HG02884 (cell line): ENCODE results near the gene HUS1B.
"Not testable (repeated sequence)": the region's sequence is repeated elsewhere in the genome, so short reads cannot be mapped to it uniquely, and the experiment has no call there.

Source experiments
- ATAC-seq: cut with Tn5 transposase; IDR thresholded peaks from one replicate; pipeline ENCODE4 v1.9.1; 2021; ENCODE audit warnings: mild to moderate bottlenecking, moderate library complexity; ENCODE audit not compliant: unreplicated experiment

The HUS1B gene

DNA sequence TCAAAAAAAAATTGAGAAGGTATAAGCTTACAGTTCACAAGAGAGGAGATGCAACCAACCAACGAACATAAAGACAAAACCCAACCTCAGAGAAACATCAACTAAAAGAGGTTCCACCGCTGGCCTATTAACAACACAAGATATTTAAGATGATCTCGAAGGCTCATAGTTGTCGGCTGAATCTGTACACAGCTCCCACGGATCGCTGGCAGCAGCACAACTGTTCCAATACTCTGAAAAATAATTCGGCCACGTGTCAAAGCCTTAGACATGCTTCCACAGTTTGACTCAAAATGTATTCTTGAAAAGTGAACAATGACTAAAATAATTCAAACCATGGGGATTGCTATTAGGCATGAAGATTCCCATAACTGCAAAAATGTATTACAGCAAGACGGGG lies 22.4 kb upstream of the HUS1B start:
- no peak for ATAC-seq

DNA sequence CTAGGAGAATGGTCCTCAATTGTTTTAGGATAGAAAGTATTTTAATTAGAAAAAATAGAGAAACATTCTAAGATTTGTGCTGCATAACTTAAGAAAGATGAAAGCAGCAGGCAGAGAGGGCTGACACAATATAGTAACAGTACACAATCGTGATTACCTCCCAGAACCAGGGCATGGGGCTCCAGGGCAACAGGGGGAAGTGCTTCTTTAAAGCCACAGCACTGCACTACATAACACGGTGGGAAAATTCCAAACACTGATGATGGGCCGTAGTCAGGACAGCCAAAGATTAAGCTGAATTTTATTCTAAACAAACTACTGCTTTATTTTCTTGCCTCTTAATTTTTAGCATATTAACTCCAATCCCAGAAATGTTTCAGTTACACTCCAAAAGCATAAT lies 21.6 kb upstream of the HUS1B start:
- ATAC-seq: no peak

DNA sequence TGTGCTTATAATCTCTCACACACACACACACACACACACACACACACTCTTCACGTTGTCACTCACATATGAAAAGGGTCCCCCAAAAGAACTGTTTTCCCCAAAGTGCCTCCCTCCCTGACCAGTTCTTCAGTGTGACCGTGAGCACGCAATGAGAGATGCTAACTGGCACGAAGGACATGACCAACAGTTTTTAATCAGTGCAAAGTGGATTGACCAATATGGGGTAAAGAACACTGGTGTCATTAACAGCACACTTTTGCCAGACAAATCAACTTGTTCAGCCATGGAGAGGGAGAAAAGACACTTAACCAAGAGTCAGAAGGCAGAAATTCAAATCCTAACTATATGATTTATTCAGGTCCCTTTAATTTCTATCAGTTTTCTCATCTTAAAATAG lies 21.0 kb upstream of the HUS1B start:
- no peak for ATAC-seq

DNA sequence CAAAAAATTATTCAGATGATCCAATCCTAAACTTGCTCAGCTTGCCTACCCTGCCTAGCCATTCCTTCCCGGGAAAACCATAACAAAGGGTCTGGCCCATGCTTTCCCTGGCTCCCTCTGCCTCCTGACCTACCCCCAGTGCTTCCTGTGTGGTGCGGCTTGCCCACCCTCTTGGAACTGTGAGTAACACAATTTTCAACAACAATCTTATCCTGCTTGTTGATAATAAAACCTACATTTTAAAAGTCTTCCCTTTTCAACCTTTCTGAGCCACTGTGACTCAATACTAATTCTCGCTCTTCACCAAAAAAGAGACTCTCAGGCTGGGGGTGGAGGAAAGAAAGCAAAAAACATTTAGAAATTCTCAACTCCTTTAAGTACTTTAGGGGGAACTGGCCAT lies 18.1 kb upstream of the HUS1B start:
- no peak for ATAC-seq

DNA sequence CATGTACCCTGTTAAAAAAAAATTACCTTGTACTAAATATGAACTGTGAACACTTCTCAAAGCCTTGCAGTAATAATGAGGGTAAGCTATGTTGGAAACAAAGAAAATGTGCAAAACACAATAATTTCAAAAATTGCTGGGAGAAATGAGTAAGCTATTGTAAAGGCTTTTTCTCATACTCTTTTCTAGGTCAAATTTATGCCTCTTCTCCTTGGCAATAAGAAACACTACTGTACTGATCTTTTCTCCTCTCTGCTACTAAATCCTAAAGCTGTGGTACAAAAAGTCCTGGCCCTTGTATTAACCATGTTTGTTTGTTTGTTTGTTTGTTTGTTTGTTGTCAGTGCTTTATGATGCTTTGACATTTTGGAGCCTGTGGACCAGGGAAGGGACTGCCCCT lies 17.5 kb upstream of the HUS1B start:
- no peak for ATAC-seq

DNA sequence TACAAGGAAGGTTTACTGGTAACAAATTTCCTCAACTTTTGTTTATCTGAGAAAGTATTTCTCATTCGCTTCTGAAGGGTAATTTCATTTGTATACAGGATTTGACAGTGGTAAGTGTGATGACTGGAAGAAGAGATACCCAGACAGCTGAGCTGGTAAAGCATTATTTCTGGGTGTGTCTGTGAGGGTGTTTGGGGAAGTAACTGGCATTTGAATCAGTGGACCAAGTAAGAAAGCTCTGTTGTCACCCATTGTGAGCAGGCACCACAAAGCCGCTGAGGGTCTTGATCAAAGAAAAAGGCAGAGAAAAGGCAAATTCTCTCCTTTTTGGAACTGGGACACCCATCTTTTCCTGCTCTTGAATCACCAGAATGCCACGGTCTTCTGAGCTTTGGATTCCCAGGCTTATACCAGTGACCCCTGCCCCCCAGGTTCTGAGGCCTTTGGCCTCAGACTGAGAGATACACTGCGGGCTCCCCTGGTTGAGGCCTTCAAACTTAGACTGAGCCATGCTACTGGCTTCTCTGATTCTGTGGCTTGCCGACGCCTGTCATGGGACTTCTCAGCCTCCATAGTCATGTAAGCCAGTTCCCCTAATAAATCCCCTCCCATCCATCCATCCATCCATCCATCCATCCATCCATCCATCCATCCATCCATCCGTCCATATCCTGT lies 10.5 kb upstream of the HUS1B start:
- ATAC-seq: no peak

DNA sequence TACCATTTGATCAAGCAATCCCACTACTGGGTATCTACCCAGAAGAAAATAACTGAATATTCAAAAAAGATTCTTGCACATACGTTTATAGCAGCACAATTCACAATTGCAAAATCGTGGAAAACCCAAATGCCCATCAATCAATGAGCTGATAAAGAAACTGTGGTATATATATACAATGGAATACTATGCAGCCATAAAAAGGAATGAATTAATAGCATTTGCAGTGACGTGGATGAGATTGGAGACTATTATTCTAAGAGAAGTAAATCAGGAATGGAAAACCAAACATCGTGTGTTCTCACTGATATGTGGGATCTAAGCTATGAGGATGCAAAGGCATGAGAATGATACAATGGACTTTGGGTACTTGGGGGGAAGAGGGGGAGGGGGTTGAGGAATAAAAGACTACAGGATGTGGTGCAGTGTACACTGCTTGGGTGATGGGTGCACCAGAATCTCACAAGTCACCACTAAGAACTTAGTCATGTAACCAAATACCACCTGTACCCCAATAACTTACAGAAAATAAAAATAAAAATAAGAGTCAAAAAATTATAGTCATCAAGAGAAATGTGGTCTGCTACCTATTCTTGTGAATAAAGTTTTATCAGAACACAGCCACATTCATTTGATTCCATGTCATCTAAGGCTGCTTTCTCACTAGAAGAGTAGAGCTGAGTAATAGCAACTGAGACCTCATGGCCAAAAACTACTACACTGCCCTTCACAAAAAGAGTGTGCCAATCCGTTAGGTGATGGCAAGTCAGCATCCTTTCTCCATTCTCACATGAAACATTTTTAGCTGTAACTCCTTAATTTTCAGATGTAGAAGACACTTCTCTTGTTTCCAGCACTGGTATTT lies 8.7 kb upstream of the HUS1B start:
- ATAC-seq: no peak

DNA sequence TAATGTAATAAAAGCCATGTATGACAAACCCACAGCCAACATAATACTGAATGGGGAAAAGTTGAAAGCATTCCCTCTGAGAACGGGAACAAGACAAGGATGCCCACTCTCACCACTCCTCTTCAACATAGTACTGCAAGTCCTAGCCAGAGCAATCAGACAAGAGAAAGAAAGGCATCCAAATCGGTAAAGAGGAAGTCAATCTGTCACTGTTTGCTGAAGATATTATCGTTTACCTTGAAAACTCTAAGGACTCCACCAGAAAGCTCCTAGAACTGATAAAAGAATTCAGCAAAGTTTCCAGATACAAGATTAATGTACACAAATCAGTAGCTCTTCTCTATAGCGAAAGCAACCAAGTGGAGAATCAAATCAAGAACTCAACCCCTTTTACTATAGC lies 6.9 kb upstream of the HUS1B start:
- ATAC-seq: not testable (repeated sequence)

DNA sequence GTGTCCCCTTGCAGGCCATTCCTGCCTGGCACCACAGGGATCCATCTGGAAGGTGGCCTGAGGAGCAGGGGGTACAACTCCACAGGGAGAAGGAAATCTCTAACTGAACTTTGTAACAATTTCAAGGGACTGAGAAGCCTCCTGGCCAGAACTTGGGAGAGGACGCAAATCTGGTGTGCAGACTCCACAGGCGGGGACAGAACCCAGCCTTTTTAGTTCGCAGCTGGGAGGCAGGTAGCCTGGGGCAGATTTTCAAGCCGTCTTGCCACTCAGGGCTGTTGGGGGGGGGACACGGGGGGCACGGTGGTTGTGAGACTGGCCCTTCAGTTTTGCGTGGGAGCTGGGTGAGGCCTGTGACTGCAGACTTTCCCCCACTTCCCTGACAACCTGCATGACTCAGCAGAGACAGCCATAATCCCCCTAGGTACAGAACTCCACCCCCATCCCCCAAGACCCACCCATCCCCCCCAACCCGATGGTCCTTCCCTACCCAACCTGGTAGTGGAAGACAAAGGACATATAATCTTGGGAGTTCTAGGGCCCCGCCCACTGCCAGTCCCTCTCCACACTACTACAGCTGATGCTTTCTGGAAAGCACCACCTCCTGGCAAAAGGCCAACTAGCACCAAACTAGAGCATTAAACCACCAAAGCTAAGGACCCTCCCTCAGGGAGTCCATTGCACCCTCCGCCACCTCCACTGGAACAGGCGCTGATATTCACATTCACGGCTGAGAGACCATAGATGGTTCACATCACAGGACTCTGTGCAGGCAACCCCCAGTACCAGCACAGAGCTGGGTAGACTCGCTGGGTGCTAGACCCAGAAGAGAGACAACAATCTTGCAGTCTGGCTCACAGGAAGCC lies 3.0 kb upstream of the HUS1B start:
- ATAC-seq: no peak

DNA sequence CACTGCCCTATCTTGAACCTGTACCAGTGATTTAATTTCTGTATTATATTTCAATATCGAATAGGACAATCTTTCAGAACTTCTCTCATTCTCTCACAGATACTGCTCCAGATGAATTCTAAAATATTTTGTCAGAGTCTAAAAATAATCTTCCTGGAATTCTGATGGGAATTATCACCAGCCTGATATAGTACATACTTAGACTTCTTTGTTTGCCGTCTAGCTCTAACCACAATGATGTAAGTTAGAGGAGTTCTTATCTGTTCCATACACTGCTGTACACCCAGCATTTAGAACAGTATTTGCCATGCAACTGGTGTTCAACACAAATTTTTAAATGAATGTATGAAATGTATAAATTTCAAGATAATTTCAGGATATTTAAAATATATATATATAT lies 1.3 kb upstream of the HUS1B start:
- ATAC-seq: no peak

DNA sequence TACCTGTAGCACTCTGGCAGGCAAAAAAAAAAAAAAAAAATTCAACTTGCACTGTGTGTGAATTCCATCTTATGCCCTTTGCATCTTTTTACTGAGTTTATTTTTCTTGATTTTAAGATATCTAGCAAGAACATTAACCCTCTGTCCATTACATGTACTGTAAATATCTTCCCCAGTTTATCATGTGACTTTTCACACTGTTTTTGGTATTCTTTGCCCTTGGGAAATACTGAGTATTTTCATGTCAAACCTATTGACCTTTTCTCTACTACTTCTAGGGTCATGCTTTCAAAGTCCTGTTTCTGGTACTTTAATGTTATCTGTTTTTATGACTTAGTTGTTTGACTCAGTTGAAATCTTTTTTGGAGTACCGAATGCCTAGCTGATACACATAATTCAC lies 843 bp upstream of the HUS1B start:
- no peak for ATAC-seq

DNA sequence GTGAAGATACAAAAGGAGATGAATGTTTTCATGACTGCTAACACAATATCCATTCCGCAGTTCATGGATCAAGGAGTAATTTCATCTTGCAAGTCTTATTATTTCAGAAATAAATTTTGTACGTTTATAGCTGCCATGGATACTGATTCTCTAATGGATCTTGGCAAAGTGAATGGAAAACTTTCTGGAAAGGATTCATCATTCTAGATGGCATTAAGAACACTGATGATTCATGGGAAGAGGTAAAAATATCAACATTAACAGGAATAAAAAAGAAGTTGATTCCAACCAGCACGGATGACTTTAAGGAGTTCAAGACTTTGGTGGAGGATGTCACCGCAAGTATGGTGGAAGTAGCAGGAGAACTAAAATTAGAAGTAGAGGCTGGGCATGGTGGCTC lies 2.8 kb downstream of the HUS1B start:
- ATAC-seq: no peak

DNA sequence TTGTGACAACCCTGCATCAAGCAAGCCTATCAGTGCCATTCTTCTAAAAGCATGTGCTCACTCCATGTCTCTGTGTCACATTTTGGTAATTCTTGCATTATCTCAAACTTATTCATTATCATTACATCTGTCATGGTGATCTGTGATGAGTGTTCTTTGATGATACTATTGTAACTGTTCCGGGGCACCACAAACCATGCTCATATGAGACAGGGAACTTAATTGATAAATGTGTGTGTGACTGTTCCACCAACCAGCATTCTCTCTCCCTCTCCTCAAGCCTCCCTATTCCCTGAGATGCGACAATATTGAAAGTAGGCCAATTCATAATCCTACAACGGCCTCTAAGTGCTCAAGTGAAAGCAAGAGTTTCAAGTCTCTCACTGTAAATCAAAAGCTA lies 4.0 kb downstream of the HUS1B start:
- no peak for ATAC-seq

DNA sequence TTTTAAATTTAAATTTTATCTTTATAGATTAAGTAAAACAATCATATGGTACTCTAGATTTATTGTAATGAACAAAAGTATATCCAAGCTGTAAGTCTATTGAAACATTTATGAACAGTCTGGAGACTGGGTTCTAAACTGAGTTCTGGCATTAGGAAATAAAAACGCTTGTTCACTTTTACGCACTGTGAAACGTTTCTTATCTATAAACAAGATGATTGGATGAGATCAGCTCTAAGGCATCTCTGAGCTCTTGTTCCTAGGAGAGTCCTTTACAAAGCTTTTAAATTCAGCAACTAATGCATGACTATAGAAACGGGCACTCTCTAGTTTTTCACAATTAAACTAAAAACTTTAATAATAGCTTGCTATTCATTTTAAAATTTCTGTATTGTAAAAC lies 6.8 kb downstream of the HUS1B start:
- no peak for ATAC-seq

DNA sequence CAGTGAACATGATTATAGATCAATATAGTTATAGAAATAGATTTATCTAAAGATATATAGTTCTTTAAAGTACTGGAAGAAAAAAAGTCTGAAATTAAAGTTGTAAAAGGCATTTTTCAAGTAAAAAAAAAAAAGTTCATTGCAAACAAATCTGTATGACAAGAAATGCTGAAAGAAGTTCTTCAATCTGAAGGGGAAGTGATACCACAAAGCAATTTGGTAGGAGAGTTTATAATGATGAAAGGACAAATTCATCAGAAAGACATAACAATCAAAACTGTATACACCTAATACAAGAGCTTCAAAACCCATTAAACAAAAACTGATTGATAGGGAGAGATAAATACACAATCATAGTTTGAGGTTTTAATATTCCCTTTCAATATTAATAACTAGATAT lies 14.1 kb downstream of the HUS1B start:
- no peak for ATAC-seq

DNA sequence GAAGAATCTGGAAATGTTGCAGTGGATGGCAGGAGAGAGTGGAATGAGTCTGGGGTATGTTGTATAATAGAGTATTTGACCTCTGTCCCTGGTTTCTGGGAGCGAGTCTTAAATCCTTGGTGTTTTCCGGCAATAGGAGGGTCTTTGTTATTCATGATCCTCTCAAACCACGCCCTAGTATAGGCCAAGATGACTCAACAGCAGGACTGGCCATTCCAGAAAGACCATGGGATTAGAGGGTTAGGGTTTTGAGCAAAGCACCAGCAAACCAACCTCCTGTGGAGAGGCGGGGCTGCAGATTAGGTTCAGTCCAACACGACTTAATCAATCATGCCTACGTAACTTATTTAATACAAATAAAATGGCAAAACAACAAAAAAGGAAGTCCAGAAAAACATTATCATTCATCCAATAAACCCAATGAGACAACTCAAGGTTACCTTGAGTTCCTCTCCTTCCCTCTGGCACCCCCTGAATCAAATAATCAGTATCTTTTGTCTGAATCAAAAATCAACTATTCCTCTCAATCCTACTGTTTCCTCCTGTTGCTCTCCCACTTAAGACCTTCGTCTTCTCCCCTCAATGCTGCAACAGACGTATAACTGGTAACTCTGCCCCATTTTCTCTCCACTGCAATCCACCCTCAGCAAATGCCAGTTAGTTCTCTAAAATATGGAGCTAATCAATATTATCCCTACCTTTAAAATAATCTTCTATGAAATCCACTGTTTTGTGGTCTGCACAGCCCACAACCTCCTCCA lies 15.5 kb downstream of the HUS1B start:
- no peak for ATAC-seq

DNA sequence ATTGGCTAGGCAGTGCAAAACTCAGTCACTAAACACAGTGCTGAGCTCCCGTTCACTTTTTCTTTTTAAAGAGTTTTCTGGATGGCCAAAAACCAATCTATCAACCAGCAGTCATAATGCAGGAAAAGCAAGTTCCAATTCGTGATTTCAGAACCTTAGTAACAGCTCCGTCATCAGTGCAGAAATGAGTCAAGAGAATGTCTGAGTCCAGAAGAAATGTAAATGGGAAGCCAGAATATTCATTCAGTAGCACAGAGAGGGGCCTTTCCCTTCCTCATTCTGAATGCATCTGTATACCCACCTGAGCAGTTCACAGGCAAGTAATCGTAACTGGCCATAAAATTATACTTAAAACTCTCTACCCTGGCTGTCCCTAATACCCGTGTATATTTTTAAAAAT lies 20.4 kb downstream of the HUS1B start:
- ATAC-seq: peak; percentile 90

DNA sequence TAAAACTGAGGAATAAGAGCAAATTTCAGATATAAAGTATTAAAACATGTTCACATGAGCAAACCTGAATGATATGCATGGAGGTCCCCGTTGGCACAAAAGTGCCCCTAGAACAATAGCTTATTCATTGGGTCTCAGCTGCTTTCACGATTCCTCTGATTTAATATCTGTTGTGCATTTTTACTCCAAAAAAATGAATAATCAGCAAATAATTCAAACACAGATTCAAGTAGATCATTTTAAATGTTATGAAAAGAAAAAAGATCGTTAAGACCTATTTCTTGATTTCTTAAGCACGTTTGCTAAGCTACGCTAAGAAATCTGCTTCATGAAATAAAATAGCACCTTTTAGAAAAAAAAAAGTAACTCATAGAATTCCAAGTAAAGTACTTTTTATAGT lies 21.7 kb downstream of the HUS1B start:
- ATAC-seq: no peak

DNA sequence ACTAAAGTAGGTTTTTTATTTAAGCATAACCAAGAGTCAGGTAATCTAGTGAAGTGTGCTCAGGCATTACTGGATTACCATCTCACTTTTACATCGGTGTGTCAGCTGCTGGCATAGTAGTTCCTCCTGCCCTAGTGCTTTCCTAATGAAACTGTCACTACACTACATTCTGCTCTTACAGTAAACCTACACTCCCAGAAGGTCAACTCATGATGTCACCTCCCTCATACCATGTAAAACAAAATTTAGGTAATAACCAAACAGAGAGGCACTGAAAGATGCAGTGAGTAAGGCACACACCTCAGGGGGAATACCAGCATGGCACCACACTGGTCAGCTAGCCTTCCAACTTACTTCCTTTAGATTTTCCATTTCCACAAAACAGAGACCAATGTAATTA lies 23.3 kb downstream of the HUS1B start:
- no peak for ATAC-seq

DNA sequence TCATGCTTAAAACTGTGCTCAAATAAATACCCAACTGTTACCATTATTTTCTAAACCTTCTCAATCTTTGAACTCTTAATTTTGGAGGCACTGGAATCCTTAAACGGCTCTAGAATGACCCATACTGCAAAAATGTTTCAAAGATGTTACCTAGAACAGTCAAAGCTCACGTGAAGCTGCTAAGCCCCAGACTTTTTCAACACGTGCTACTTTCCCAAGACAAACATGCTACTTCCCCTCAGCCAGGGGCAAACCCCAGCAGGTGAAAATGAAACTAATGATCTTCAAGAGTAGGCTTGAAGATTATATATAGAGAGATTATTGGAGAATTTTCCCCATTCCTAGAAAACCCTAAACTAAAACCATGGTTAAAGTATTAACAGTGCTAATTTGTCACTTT lies 28.1 kb downstream of the HUS1B start:
- ATAC-seq: no peak

DNA sequence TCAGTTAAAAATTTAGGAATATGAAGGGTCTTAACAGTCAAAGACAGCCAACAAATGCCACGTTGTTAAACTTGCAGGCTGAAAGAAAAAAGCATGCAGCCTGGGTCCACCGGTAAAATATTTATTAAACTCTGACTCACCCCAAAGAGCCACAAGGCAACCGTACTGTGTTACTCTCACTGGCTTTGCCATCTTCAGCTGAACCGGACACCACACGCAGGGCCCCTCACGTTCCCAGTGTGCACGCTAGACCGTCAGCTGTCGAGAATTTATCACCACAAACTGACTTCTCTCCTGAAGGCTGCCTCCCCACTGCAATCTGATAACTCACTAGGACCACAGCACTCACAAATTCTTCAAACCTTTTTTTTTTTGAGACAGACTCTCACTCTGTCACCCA lies 30.7 kb downstream of the HUS1B start:
- no peak for ATAC-seq
